ENCODE results near the gene SPAG5.

GRCh38 chr17:28575126-28575795, 23.6 kb downstream of the SPAG5 start:
- TF ChIP-seq CTCF (IDR thresholded peaks at IDR 0.05) (peak in 10 of 12 donors; percentile 8 to 52 (median 30)), POLR2A (IDR thresholded peaks at IDR 0.05) (no peak)

Data from heart left ventricle (tissue), 13 donors.